ENCODE data around the gene SEC61A2. TPM values are rescaled to one million over a fixed set of nuclear protein-coding genes. Genes with fewer than 3 reads are reported as not detected.

SEC61A2 gene
- total RNA-seq, 6 donors from 2014 or later, result 3.2 to 9.3 (median 5.9) TPM

DNA sequence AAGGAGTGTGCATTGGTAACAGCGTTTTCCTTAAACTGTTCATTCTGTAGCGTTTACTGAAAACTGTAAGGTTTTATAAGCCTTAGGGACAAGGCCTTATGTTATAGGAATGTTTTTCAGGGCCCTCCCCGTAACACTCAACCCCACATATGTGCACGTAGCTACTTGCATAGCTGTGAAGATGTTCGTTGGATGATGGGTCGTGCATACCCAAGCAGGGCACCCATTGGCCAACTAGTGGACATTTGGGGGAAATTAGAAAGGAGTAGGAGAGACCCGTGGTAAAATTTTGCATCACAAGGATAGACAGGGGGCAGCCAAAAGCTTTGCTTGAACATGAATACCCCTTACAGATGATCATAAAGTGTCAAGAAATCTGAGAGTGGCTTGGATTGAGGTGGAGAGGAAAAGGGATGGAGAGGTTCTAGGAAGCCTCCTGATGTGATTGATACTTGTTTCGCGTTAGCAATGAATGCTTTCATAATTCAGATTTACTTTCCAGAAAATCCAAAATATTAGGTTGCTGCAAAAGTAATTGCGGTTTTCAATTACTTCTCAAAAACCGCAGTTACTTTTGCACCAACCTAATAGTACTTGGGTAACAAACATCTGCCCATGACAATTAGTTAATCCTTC is 878 bp downstream of the SEC61A2 start:
- peak overlapping the region in 3 of 4 donors; percentile 92 to 95 (median 94) for H3K27ac ChIP-seq
- DNase-seq, result peak in 1 of 2 donors; percentile 26
- H3K27me3 ChIP-seq, result no peaks in the 10 kb centered on the region
- ATAC-seq (ENCODE audit: low FRiP score in 2 of 2), result peak in 1 of 2 donors; percentile 69
- no peaks in the 10 kb centered on the region for H3K9me3 ChIP-seq
- TF ChIP-seq POLR2A (IDR thresholded peaks at IDR 0.05), result no peak
- TF ChIP-seq, protein P1, sequence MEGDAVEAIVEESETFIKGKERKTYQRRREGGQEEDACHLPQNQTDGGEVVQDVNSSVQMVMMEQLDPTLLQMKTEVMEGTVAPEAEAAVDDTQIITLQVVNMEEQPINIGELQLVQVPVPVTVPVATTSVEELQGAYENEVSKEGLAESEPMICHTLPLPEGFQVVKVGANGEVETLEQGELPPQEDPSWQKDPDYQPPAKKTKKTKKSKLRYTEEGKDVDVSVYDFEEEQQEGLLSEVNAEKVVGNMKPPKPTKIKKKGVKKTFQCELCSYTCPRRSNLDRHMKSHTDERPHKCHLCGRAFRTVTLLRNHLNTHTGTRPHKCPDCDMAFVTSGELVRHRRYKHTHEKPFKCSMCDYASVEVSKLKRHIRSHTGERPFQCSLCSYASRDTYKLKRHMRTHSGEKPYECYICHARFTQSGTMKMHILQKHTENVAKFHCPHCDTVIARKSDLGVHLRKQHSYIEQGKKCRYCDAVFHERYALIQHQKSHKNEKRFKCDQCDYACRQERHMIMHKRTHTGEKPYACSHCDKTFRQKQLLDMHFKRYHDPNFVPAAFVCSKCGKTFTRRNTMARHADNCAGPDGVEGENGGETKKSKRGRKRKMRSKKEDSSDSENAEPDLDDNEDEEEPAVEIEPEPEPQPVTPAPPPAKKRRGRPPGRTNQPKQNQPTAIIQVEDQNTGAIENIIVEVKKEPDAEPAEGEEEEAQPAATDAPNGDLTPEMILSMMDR (IDR thresholded peaks at IDR 0.05), result peak in 4 of 6 experiments; percentile 18 to 33 (median 20)
- TF ChIP-seq EP300 (IDR thresholded peaks at IDR 0.05), result no peak
- TF ChIP-seq POLR2AphosphoS5 (IDR thresholded peaks at IDR 0.05), result no peak
- peak overlapping the region; percentile 89 to 99 (median 98) for H3K4me3 ChIP-seq
- H3K36me3 ChIP-seq, result peaks cover 0 to 8% (median 0%) of the 10 kb centered on the region in 4 donors
- 30 to 32% methylated on average over 11 of the region's 11 CpGs for WGBS, 2 donors
- peaks cover 0 to 13% (median 9%) of the 10 kb centered on the region in 4 donors for H3K4me1 ChIP-seq

DNA sequence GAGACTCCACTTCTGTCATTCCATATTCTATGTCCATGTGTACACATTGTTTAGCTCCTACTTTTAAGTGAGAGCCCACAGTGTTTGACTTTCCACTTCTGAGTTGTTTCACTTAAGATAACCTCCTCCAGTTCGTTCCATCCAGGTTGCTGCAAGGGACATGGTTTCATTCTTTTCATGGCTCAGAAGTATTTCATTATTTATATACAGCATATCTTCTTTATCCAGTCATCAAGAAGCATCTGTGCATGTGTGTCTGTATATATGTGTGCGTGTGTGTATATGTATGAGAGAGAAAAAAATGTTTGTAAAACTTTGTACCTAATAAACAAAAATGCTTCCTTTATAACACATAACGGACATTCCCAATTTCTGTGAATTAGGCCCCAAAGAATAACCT is 6.2 kb downstream of the SEC61A2 start:
- TF ChIP-seq EP300 (IDR thresholded peaks at IDR 0.05), result no peak
- no peak for TF ChIP-seq POLR2AphosphoS5 (IDR thresholded peaks at IDR 0.05)
- TF ChIP-seq, protein P1 (IDR thresholded peaks at IDR 0.05), result no peak
- no peak for TF ChIP-seq POLR2A (IDR thresholded peaks at IDR 0.05)
- H3K27ac ChIP-seq, result no peak overlapping the region
- no peaks in the 10 kb centered on the region for H3K27me3 ChIP-seq
- H3K9me3 ChIP-seq, result no peaks in the 10 kb centered on the region
- no peak for ATAC-seq (ENCODE audit: low FRiP score in 2 of 2)
- peaks cover 0 to under 1% (median 0%) of the 10 kb centered on the region in 4 donors for H3K4me1 ChIP-seq
- H3K4me3 ChIP-seq, result no peak overlapping the region
- no peak for DNase-seq
- WGBS, 2 donors, result 79 to 82% methylated on average over 3 of the region's 3 CpGs
- H3K36me3 ChIP-seq, result peaks cover 3 to 46% (median 9%) of the 10 kb centered on the region in 4 donors

DNA sequence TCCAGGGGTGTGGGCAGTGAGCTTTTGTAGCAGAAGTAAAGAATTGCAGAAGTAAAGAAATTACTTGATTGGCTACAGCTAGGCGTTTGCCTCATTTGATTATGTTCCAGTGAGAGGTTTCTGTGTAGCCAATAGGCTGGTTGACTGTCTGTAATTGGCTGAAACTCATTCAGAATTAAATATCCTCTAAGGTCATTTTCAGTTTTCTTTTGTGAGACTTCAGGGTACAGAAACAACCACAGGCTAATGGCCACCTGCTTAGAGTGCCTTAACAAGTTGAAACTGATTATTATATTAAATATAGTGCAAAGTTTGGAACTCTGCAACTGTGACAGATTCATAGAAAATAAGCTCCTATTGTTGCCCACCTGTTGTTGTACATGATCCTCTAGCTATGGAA is 10.6 kb downstream of the SEC61A2 start:
- DNase-seq, result no peak
- H3K4me3 ChIP-seq, result no peak overlapping the region
- no peaks in the 10 kb centered on the region for H3K9me3 ChIP-seq
- ATAC-seq (ENCODE audit: low FRiP score in 2 of 2), result no peak
- H3K4me1 ChIP-seq, result no peaks in the 10 kb centered on the region
- TF ChIP-seq, protein P1 (IDR thresholded peaks at IDR 0.05), result no peak
- TF ChIP-seq POLR2AphosphoS5 (IDR thresholded peaks at IDR 0.05), result no peak
- TF ChIP-seq POLR2A (IDR thresholded peaks at IDR 0.05), result no peak
- no peak for TF ChIP-seq EP300 (IDR thresholded peaks at IDR 0.05)
- 95 to 100% methylated on average over 1 of the region's 1 CpG for WGBS, 2 donors
- H3K36me3 ChIP-seq, result peaks cover 3 to 67% (median 27%) of the 10 kb centered on the region in 4 donors
- no peak overlapping the region for H3K27ac ChIP-seq
- no peaks in the 10 kb centered on the region for H3K27me3 ChIP-seq

DNA sequence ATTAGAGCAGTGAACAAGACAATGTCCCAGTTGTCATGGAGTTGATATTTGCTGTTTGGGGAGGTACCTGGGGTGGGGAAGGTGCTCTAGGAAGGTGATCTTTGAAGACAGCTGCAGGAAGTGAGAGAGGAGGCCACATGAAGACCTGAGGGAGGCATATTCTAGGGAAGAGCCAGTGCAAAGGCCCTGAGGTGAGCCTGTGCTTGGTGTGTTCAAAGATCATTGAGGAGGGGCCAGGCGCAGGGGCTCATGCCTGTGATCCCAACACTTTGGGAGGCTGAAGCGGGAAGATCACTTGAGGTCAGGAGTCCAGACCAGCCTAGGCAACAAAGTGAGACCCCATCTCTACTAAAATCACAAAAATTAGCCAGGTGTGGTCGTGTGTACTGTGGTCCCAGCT is 15.1 kb downstream of the SEC61A2 start:
- H3K4me1 ChIP-seq, result no peaks in the 10 kb centered on the region

More for the DNA sequence above, 15.1 kb downstream of the SEC61A2 start:
- TF ChIP-seq POLR2A (IDR thresholded peaks at IDR 0.05) (no peak), POLR2AphosphoS5 (IDR thresholded peaks at IDR 0.05) (no peak), EP300 (IDR thresholded peaks at IDR 0.05) (no peak)
- TF ChIP-seq, protein P1 (IDR thresholded peaks at IDR 0.05), result no peak
- ATAC-seq (ENCODE audit: low FRiP score in 2 of 2) (no peak), DNase-seq (no peak)
- Histone ChIP-seq H3K36me3 (peaks cover 0 to 43% (median 20%) of the 10 kb centered on the region in 4 donors), H3K27ac (no peak overlapping the region), H3K9me3 (no peaks in the 10 kb centered on the region), H3K27me3 (no peaks in the 10 kb centered on the region), H3K4me3 (no peak overlapping the region)
- 96 to 100% methylated on average over 3 of the region's 3 CpGs for WGBS, 2 donors

Measured in upper lobe of left lung (tissue), 6 donors.